Metanephros (tissue), 2 donors: Measurements from ENCODE around the gene VEZT. TPM values are rescaled to one million over a fixed set of nuclear protein-coding genes. Genes with fewer than 3 reads are reported as not detected.

Source experiments
- small RNA-seq: library from RNA; depleted of rRNA; stranded (forward); fragments of <200 nt; gene quantifications from one replicate; pipeline ENCODE3, GENCODE V24; 2014; ENCODE audit warnings: low replicate concordance
- total RNA-seq: library from RNA; depleted of rRNA; stranded (reverse); fragments of >200 nt; gene quantifications from one replicate; pipeline ENCODE4 v1.2.3, GENCODE V29; 2014

VEZT gene, protein sequence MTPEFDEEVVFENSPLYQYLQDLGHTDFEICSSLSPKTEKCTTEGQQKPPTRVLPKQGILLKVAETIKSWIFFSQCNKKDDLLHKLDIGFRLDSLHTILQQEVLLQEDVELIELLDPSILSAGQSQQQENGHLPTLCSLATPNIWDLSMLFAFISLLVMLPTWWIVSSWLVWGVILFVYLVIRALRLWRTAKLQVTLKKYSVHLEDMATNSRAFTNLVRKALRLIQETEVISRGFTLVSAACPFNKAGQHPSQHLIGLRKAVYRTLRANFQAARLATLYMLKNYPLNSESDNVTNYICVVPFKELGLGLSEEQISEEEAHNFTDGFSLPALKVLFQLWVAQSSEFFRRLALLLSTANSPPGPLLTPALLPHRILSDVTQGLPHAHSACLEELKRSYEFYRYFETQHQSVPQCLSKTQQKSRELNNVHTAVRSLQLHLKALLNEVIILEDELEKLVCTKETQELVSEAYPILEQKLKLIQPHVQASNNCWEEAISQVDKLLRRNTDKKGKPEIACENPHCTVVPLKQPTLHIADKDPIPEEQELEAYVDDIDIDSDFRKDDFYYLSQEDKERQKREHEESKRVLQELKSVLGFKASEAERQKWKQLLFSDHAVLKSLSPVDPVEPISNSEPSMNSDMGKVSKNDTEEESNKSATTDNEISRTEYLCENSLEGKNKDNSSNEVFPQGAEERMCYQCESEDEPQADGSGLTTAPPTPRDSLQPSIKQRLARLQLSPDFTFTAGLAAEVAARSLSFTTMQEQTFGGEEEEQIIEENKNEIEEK
- 77.1 TPM for total RNA-seq

GRCh38 chr12:95217377-95218149 lies at the start of gene VEZT, which contains the start of gene FGD6:
VEZT (plus strand) TSS chr12:95217807; CDS start chr12:95217851, 44 bp downstream.
FGD6 (minus strand) TSS chr12:95217467; CDS start chr12:95217240, 227 bp downstream.

Small RNA genes lying within 50 kb of the gene (small RNA-seq; reads per million reads assigned to genes)
- gene MIR331 (9.5 reads per million, percentile 95 among the genes with 10 or more reads in this experiment), gene MIR3685 (not detected), gene RF00019 (not detected), gene RNU6-808P (not detected)

Other genes with a start within 250 kb of the VEZT start
- gene NDUFA12, start 214.1 kb upstream of the VEZT start, total RNA-seq: 71.9 TPM
- 45.0 TPM for gene NR2C1, start 144.2 kb upstream of the VEZT start, total RNA-seq
- gene FGD6, start 340 bp upstream of the VEZT start, total RNA-seq: 14.5 TPM